K562 (cell line): ENCODE results near the gene SMARCD2. TPM values are rescaled to one million over a fixed set of nuclear protein-coding genes. Genes with fewer than 3 reads are reported as not detected.

Source experiments
- CBX2 ChIP-seq: fragments of 200-600 bp; sonication (generic); IDR thresholded peaks from one replicate; pipeline ENCODE4 v1.6.1; 2012; ENCODE audit warnings: mild to moderate bottlenecking, low read length, inconsistent platforms; ENCODE audit not compliant: insufficient read depth, poor library complexity, severe bottlenecking
- CHD1 ChIP-seq: fragments of 200-600 bp; sonication (generic); IDR thresholded peaks from one replicate; pipeline ENCODE4 v1.6.1; 2012; ENCODE audit warnings: mild to moderate bottlenecking, moderate library complexity, low read length, inconsistent platforms
- DNMT1 ChIP-seq: fragments of 450-650 bp; IDR thresholded peaks from 2 replicates; pipeline ENCODE4 v1.6.1; 2016; ENCODE audit warnings: antibody characterized with exemption, mild to moderate bottlenecking
- GATA2 ChIP-seq: sonication (generic); formaldehyde crosslinking; IDR thresholded peaks from 2 replicates; pipeline ENCODE4 v1.4.0; 2020; ENCODE audit warnings: mild to moderate bottlenecking, missing genetic modification reagents
- HINFP ChIP-seq: fragments of 450-650 bp; conservative IDR thresholded peaks from 2 replicates; pipeline ENCODE4 v1.6.1; 2016; ENCODE audit warnings: missing genetic modification characterization, low read depth, mild to moderate bottlenecking, control low read depth, missing compliant biosample characterization
- HNRNPK ChIP-seq: fragments of 200-400 bp; formaldehyde crosslinking; IDR thresholded peaks from one replicate; pipeline ENCODE4 v1.6.1; 2018; ENCODE audit warnings: mild to moderate bottlenecking, low read depth, low read length; ENCODE audit not compliant: poor library complexity, severe bottlenecking
- MNT ChIP-seq, 2 experiments: fragments of 450-650 bp; conservative IDR thresholded peaks; 2 replicates each; pipeline ENCODE4 v1.6.1; 2017; ENCODE audit warnings: mild to moderate bottlenecking in 2 of 2, moderate library complexity in 2 of 2
- NCOR1 ChIP-seq: fragments of 450-650 bp; IDR thresholded peaks from 2 replicates; pipeline ENCODE4 v1.6.1; 2016; ENCODE audit warnings: mild to moderate bottlenecking, moderate library complexity
- NFE2L1 ChIP-seq: fragments of 450-650 bp; IDR thresholded peaks from 2 replicates; pipeline ENCODE4 v1.6.1; 2016; ENCODE audit warnings: missing genetic modification characterization, low read depth, mild to moderate bottlenecking, missing compliant biosample characterization, moderate library complexity, borderline replicate concordance
- PCBP2 ChIP-seq: fragments of 200-400 bp; formaldehyde crosslinking; IDR thresholded peaks from 2 replicates; pipeline ENCODE4 v1.6.1; 2018; ENCODE audit warnings: low read length, low read depth, mild to moderate bottlenecking, moderate library complexity; ENCODE audit not compliant: poor library complexity, severe bottlenecking
- RBFOX2 ChIP-seq: fragments of 200-400 bp; formaldehyde crosslinking; IDR thresholded peaks from 2 replicates; pipeline ENCODE4 v1.6.1; 2017; ENCODE audit warnings: low read depth, mild to moderate bottlenecking, low read length, moderate library complexity
- RBM17 ChIP-seq: fragments of 200-400 bp; formaldehyde crosslinking; IDR thresholded peaks from 2 replicates; pipeline ENCODE4 v1.6.1; 2017; ENCODE audit warnings: low read depth, mild to moderate bottlenecking, low read length, borderline replicate concordance
- RBM39 ChIP-seq: fragments of 200-400 bp; formaldehyde crosslinking; optimal IDR thresholded peaks from 2 replicates; pipeline ENCODE3; 2018; ENCODE audit warnings: low read depth, low read length
- SMARCA4 ChIP-seq: fragments of 450-650 bp; IDR thresholded peaks from 2 replicates; pipeline ENCODE4 v1.6.1; 2016
- SRF ChIP-seq, 2 experiments: fragments of 250-450, 450-650 bp in 1 of 2; sonication (Bioruptor Pico) in 1 of 2; sonication (generic) in 1 of 2; formaldehyde crosslinking; IDR thresholded peaks; 2 replicates each; pipeline versions ENCODE4 v1.5.0 to v1.5.1; 2020 to 2022; ENCODE audit warnings: mild to moderate bottlenecking in 1 of 2, missing genetic modification reagents in 1 of 2
- SRSF1 ChIP-seq: fragments of 200-400 bp; formaldehyde crosslinking; IDR thresholded peaks from 2 replicates; pipeline ENCODE4 v1.6.1; 2017; ENCODE audit warnings: mild to moderate bottlenecking, low read depth, low read length, moderate library complexity
- STAT5A ChIP-seq: IDR thresholded peaks from 2 replicates; pipeline ENCODE4 v1.6.1; 2012; ENCODE audit warnings: low read length, inconsistent platforms, borderline replicate concordance
- TSC22D4 ChIP-seq: fragments of 450-650 bp; IDR thresholded peaks from 2 replicates; pipeline ENCODE4 v1.6.1; 2016; ENCODE audit warnings: missing genetic modification characterization, missing biosample characterization, control low read depth
- ZFPM2 ChIP-seq: fragments of 250-450 bp; sonication (Bioruptor Pico); IDR thresholded peaks from 2 replicates; pipeline ENCODE4 v1.5.1; 2022; ENCODE audit warnings: mild to moderate bottlenecking
- ZNF143 ChIP-seq: sonication (generic); formaldehyde crosslinking; IDR thresholded peaks from 2 replicates; pipeline ENCODE4 v1.9.0; 2022; ENCODE audit warnings: mild to moderate bottlenecking, missing genetic modification reagents
- ZNF224 ChIP-seq: sonication (generic); formaldehyde crosslinking; IDR thresholded peaks from 2 replicates; pipeline ENCODE4 v1.8.0; 2022; ENCODE audit warnings: mild to moderate bottlenecking, missing genetic modification reagents
- ZNF24 ChIP-seq: fragments of 450-650 bp; IDR thresholded peaks from 2 replicates; pipeline ENCODE4 v1.6.1; 2016
- ZNF707 ChIP-seq: fragments of 250-450 bp; sonication (Bioruptor Pico); conservative IDR thresholded peaks from 2 replicates; pipeline ENCODE4 v1.8.0; 2022; ENCODE audit warnings: inconsistent platforms, mild to moderate bottlenecking, moderate library complexity
- ZNF780A ChIP-seq: fragments of 250-450 bp; sonication (Bioruptor Pico); IDR thresholded peaks from 2 replicates; pipeline ENCODE4 v1.5.0; 2021; ENCODE audit warnings: mild to moderate bottlenecking
- ZNF830 ChIP-seq: fragments of 250-450 bp; sonication (Bioruptor Pico); IDR thresholded peaks from 2 replicates; pipeline ENCODE4 v1.5.0; 2021; ENCODE audit warnings: mild to moderate bottlenecking
- polyA plus RNA-seq, 8 experiments: library from polyadenylated mRNA; depleted of rRNA in 4 of 8; stranded (reverse) in 5 of 8; unstranded in 3 of 8; fragments of >200 nt; fragmentation: Nextera tagmentation in 2 of 8; fragmentation: Illumina TruSeq in 1 of 8; extraction: Ambion mirVana in 2 of 8; extraction: Trizol in 1 of 8; gene quantifications; 2 replicates each; pipeline versions ENCODE4 v1.2.1 to v1.2.3, GENCODE V29; 2011 to 2014; ENCODE audit warnings: inconsistent platforms in 1 of 8, missing spikeins in 1 of 8
- total RNA-seq, 7 experiments: library from RNA; depleted of rRNA in 6 of 7; stranded (reverse); fragments of >200 nt in 6 of 7; fragmentation: Illumina TruSeq in 2 of 7; extraction: Trizol in 2 of 7; gene quantifications; 2 replicates each; pipeline versions ENCODE4 v1.2.1 to v1.2.3, GENCODE V29; 2011 to 2021; ENCODE audit warnings: low replicate concordance in 1 of 7
- TF ChIP-seq, protein P1 (sequence below): fragments of 450-650 bp; IDR thresholded peaks from 2 replicates; pipeline ENCODE4 v1.6.1; 2016; ENCODE audit warnings: missing biosample characterization, missing genetic modification characterization

The SMARCD2 gene
- total and polyA plus RNA-seq, 9 of the 15 experiments (the other 6 are each of a cell fraction or from before 2014, with no cell fraction given): 1.7 to 114 (median 90.3) TPM

GRCh38 chr17:63834431-63835166 lies 7.9 kb downstream of the SMARCD2 start (continued):
- TF ChIP-seq ZNF224 (CRISPR knock-in tag) (no peak), NFE2L1 (tag) (no peak), NCOR1 (no peak), ZFPM2 (CRISPR knock-in tag) (no peak), ZNF830 (CRISPR knock-in tag) (no peak), RBM39 (no peak), ZNF707 (CRISPR knock-in tag) (no peak), HNRNPK (no peak), RBM17 (no peak), GATA2 (CRISPR knock-in tag) (no peak), HINFP (tag) (no peak), ZNF780A (CRISPR knock-in tag) (no peak), CBX2 (no peak), STAT5A (no peak), TSC22D4 (no peak), MNT (conservative IDR thresholded peaks at IDR 0.05) (no peak), SMARCA4 (peak; percentile 35; the same call in 1 of the 2 replicates), RBFOX2 (0 out of 2 replicates have a peak, but pooled peaks have one; percentile 5), ZNF24 (no peak), CHD1 (no peak), SRSF1 (no peak), PCBP2 (no peak), ZNF143 (CRISPR knock-in tag) (no peak), SRF (CRISPR knock-in tag; IDR thresholded peaks at IDR 0.05) (no peak), DNMT1 (no peak)
- TF ChIP-seq, protein P1, sequence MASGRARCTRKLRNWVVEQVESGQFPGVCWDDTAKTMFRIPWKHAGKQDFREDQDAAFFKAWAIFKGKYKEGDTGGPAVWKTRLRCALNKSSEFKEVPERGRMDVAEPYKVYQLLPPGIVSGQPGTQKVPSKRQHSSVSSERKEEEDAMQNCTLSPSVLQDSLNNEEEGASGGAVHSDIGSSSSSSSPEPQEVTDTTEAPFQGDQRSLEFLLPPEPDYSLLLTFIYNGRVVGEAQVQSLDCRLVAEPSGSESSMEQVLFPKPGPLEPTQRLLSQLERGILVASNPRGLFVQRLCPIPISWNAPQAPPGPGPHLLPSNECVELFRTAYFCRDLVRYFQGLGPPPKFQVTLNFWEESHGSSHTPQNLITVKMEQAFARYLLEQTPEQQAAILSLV: no peak
